ENCODE data around the gene PET117. TPM values are rescaled to one million over a fixed set of nuclear protein-coding genes. Genes with fewer than 3 reads are reported as not detected.

PET117 gene
- 8.7 and 9.7 TPM in 2 replicates for total RNA-seq

GRCh38 chr20:18137412-18138265 lies at the start of gene PET117, which contains the start of gene KAT14:
PET117 (plus strand) TSS chr20:18137863; CDS start chr20:18137956, 93 bp downstream.
KAT14 (plus strand) TSS chr20:18137863; CDS start chr20:18142661, 4,798 bp downstream.

Other genes starting within 250 kb of the PET117 start
- gene SNX5, start 169.1 kb upstream of the PET117 start, total RNA-seq, result 81.9 and 88.6 TPM in 2 replicates
- 6.3 and 13.4 TPM in 2 replicates for gene MGME1, start 168.8 kb upstream of the PET117 start, total RNA-seq
- gene OVOL2, start 79.9 kb upstream of the PET117 start, total RNA-seq, result not detected in 2 replicates
- 10.4 and 10.6 TPM in 2 replicates for gene KAT14, start within 50 bp of the PET117 start, total RNA-seq
- gene ZNF133, start 150.7 kb downstream of the PET117 start, total RNA-seq, result 15.4 and 19.7 TPM in 2 replicates

Measured in endothelial cell of coronary artery (primary cell).